Activated CD8-positive, alpha-beta T cell treated with anti-CD3 and anti-CD28 coated beads for 36 hours (primary cell): Measurements from ENCODE around the gene STAP2. TPM values are rescaled to one million over a fixed set of nuclear protein-coding genes. Genes with fewer than 3 reads are reported as not detected.

Experiments
- ATAC-seq: fragments of 200-7000 bp; cut with Tn5 transposase; one replicate; pipeline ENCODE4 v1.10.0; 2021; ENCODE audit warnings: mild to moderate bottlenecking, moderate library complexity
- CTCF ChIA-PET: fragments of 350-600 bp; sonication (Branson Sonifier 250); formaldehyde crosslinking; loops from one replicate; lab custom pipeline; 2021; ENCODE audit warnings: antibody characterized with exemption; lab: Charles Lee
- POLR2A ChIA-PET: fragments of 350-600 bp; sonication (Branson Sonifier 250); formaldehyde crosslinking; loops from one replicate; lab custom pipeline; 2021; ENCODE audit warnings: antibody characterized with exemption; lab: Charles Lee
- DNase-seq: peaks from one replicate; pipeline ENCODE4 v3.0.0-alpha.2; 2020
- H3K27ac Mint-ChIP-seq: one replicate; pipeline ENCODE4 v1.8.0; 2021; ENCODE audit warnings: mild to moderate bottlenecking, mixed read lengths
- H3K27me3 Mint-ChIP-seq: one replicate; pipeline ENCODE4 v1.8.0; 2021; ENCODE audit warnings: mixed read lengths
- H3K36me3 Mint-ChIP-seq: one replicate; pipeline ENCODE4 v1.8.0; 2021; ENCODE audit warnings: low read depth, mixed read lengths
- H3K4me1 Mint-ChIP-seq: one replicate; pipeline ENCODE4 v1.8.0; 2021; ENCODE audit warnings: low read depth, mixed read lengths
- H3K4me3 Mint-ChIP-seq: one replicate; pipeline ENCODE4 v1.8.0; 2021; ENCODE audit warnings: mild to moderate bottlenecking, moderate library complexity, mixed read lengths
- H3K9me3 Mint-ChIP-seq: one replicate; pipeline ENCODE4 v1.8.0; 2021; ENCODE audit warnings: mixed read lengths
- CTCF ChIP-seq: fragments of 200-600 bp; IDR thresholded peaks from one replicate; pipeline ENCODE4 v1.8.0; 2022; ENCODE audit warnings: antibody characterized with exemption, mild to moderate bottlenecking
- intact Hi-C: fragments of 100-400 bp; cut with micrococcal nuclease; formaldehyde crosslinking; loops from one replicate; pipeline ENCODE4 v1.10.0; 2022
- total RNA-seq, 2 experiments: library from RNA; stranded (reverse); gene quantifications; one replicate each; pipeline ENCODE4 v1.2.3, GENCODE V29; 2021

The STAP2 gene
- total RNA-seq, 2 experiments from 2014 or later: 9.6 to 14.6 TPM

- Mint-ChIP-seq H3K27me3 (no peaks in the 10 kb centered on the region), H3K4me1 (peaks cover 26% of the 10 kb centered on the region), H3K27ac (no peak overlapping the region), H3K9me3 (peaks cover 4% of the 10 kb centered on the region), H3K4me3 (peak overlapping the region; percentile 37), H3K36me3 (peaks cover 16% of the 10 kb centered on the region)
- POLR2A ChIA-PET: no interaction called here
- TF ChIP-seq CTCF: no peak
- intact Hi-C loops: no loop called here
- CTCF ChIA-PET: no interaction called here
- DNase-seq: no peak
- no peak for ATAC-seq
Measured at GRCh38 chr19:4326215-4326836, 12.3 kb downstream of the STAP2 start.

GRCh38 chr19:4324228-4324627 lies 14.4 kb downstream of the STAP2 start:
- DNase-seq (no peak), ATAC-seq (no peak)
- Mint-ChIP-seq H3K27ac (no peak overlapping the region), H3K36me3 (peaks cover 14% of the 10 kb centered on the region), H3K4me3 (no peak overlapping the region), H3K4me1 (peaks cover 21% of the 10 kb centered on the region), H3K9me3 (peaks cover 12% of the 10 kb centered on the region), H3K27me3 (no peaks in the 10 kb centered on the region)
- CTCF ChIA-PET: interaction anchor here (1.8 kb wide), 1 partner anchor 29 kb away, joined by 8 read pairs; no protein-coding TSS in a partner anchor
- intact Hi-C loops: no loop called here
- TF ChIP-seq CTCF: no peak
- POLR2A ChIA-PET: interaction anchor here (1.1 to 1.2 kb wide), 3 partner anchors 9 to 46 kb away, joined by 3 to 4 read pairs (median 3); no protein-coding TSS in a partner anchor

GRCh38 chr19:4323692-4324091 lies 14.9 kb downstream of the STAP2 start:
- TF ChIP-seq CTCF: no peak
- DNase-seq (no peak), ATAC-seq (no peak)
- Mint-ChIP-seq H3K4me3 (no peak overlapping the region), H3K27ac (no peak overlapping the region), H3K9me3 (peaks cover 17% of the 10 kb centered on the region), H3K36me3 (peaks cover 16% of the 10 kb centered on the region), H3K4me1 (peaks cover 20% of the 10 kb centered on the region), H3K27me3 (no peaks in the 10 kb centered on the region)
- ChIA-PET POLR2A (interaction anchor here (1.0 to 1.4 kb wide), 5 partner anchors 10 to 46 kb away, joined by 3 to 4 read pairs (median 3); partner anchors contain the start of gene FSD1), CTCF (interaction anchor here (1.8 kb wide), 1 partner anchor 29 kb away, joined by 8 read pairs; no protein-coding TSS in a partner anchor)
- intact Hi-C loops: no loop called here

- Mint-ChIP-seq H3K4me1 (peaks cover 18% of the 10 kb centered on the region), H3K27ac (no peak overlapping the region), H3K36me3 (peaks cover 16% of the 10 kb centered on the region), H3K27me3 (no peaks in the 10 kb centered on the region), H3K9me3 (peaks cover 18% of the 10 kb centered on the region), H3K4me3 (no peak overlapping the region)
- CTCF ChIA-PET: interaction anchor here (1.0 to 4.0 kb wide), 5 partner anchors 20 to 56 kb away, joined by 3 to 26 read pairs (median 8); partner anchors contain the start of gene MPND
- ATAC-seq (no peak), DNase-seq (no peak)
- POLR2A ChIA-PET: interaction anchor here (1.0 to 1.6 kb wide), 5 partner anchors 14 to 45 kb away, joined by 3 to 5 read pairs (median 3); partner anchors contain the start of genes FSD1 and MPND
- intact Hi-C loops: no loop called here
- no peak for TF ChIP-seq CTCF
Measured at GRCh38 chr19:4322942-4323665, 15.5 kb downstream of the STAP2 start.
